Measurements from ENCODE around the gene TNRC6A.
"Not testable (repeated sequence)": the region's sequence is repeated elsewhere in the genome, so short reads cannot be mapped to it uniquely, and the experiment has no call there.

Gene TNRC6A

DNA sequence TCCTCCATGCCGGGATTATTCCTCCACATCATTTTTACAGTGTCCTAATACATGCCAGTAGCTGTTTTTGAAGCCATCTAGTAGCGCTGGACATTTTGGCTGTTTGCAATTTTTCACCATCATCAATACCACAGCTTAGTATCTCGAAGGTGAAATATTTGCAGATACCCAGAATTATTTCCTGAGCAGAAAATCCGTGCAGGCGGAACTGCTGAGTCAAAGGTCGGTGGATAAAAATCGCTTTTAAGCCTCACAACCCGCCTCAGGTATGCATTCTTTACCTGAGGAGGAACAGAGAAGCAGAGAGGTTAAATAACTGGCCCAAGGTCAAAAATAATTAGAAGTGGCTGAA lies 584 bp upstream of the TNRC6A start:
- FAIRE-seq, result no peak

DNA sequence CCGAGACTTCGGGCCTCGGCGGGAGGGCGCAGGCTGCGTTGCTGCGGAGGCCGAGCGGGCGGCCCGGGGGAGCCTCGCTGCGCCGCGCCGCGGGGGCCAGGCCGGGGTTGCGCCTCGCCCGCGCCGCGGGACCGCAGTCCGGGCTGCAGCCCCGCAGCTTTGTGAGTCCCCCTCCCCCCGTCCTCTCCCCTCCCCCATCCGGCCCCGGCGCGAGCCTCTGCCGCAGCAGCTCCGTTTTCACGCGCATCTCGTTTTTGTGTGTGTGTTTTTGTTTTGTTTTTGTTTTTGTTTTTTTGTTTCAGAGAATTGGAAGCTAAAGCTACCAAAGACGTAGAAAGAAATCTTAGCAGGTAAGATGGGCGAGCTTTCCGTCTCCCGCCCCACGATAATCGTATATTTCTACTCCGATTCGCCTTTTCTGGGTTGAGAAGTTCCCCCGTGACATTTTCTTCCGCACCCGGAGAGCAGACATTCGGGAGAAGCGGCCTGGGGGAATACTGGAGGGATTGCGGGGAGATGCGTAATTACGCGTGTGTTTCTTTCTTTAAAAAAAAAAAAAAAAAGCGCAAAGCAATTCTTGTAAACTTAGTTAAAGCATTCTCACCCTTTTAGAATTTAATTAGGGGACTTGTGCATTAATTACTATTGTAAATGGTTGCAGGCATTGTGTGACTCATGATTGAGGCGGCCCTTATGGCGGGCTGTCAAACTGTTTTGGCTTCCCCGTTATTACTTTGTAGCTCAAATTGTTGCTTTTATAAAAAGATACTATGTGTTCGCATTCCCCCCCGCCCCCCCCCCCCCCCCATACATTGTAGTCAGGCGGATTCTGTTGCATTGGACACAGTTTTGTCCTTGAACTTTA lies 732 bp downstream of the TNRC6A start:
- FAIRE-seq, result no peak

DNA sequence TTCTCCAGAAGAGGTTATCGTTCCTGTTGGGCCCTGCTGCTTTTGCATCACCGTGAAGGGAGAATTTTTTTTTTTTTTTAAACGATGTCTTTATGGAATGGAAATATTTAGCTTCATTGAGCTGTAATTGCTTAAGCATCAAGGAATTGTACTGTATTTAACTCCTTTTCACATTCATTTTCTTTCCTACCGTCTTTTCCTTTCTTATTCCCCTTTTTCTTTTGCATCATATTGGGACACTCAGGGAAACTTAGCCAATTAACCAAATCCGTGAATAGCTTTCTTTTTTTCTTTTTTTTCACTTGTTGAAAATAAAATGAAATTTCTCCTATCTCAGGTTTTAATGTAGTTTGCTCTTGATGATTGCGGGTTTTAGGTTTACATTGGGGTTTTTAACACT lies 1.5 kb downstream of the TNRC6A start:
- FAIRE-seq, result no peak

GRCh38 chr16:24731722-24732419 lies 2.4 kb downstream of the TNRC6A start:
- FAIRE-seq, result no peak

GRCh38 chr16:24734382-24734781 lies 4.9 kb downstream of the TNRC6A start:
- no peak for FAIRE-seq

DNA sequence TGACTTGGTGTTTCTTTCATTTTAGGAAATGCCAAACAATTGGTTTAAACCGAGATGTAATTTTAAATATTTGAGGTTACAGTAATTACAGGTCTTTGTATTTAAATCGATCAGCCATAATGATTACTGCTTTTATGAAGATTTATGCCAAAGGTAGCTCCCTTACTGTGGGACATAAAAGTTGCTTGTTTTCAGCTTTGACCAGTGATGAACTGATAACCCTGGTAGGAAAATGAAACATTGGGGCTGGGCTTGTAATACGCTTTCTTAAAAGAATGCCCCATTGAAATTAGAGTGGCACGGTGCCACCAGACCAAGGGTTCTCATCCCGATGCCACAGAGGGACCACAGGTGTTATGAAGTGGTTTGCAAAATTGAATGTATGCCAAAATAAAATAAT lies 7.3 kb downstream of the TNRC6A start:
- FAIRE-seq, result no peak

- no peak for FAIRE-seq
These were observed 8.0 kb downstream of the TNRC6A start for GRCh38 chr16:24737391-24737871.

DNA sequence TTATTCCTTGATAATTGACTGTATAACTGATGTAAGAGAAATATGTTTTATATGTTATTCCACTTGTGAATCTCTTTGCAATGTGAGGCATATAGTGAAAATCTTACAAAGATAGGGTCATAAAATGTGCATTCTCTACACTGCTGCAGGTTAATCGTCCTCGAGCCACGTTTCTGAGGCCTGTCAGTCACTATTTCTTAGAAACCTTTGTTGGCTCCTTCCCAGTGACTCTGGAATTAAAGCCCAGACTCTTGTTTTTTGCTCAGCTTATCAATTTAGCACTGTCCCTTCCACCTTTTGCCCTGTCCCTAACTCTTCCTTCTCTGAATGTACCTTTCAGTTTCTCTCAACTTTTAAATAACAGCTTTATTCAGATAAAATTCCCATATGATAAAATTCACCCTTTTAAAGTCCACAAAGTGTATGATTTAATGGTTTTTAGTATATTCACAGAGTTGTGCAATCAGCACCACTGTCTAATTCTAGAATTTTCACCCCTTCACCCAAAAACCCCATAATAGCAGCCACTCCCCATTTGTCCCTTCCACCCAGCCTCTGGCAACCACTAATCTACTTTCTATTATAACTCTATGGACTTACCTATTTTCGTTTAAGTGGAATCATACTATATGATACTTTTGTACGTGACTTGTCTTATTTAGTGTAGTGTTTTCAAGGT lies 8.6 kb downstream of the TNRC6A start:
- FAIRE-seq, result no peak

- no peak for FAIRE-seq
These were observed 9.4 kb downstream of the TNRC6A start for GRCh38 chr16:24738895-24739294.

DNA sequence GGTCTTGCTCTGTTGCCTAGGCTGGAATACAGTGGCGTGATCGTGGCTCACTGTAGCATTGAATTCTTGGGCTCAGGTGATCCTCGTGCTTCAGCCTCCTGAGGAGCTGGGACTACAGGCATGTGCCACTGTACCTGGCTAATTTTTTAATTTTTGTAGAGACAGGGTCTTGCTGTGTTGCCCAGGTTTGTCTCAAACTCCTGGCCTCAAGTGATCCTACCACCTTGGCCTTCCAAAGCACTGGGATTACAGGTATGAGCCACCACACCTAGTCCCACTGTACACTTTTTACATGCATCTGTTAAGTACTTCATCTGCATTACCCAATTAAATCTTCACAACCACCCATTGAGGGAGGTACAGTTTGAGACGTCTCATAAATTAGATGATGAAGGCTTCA lies 12.4 kb downstream of the TNRC6A start:
- no peak for FAIRE-seq

GRCh38 chr16:24742610-24743009 lies 13.2 kb downstream of the TNRC6A start:
- FAIRE-seq, result not testable (repeated sequence)

DNA sequence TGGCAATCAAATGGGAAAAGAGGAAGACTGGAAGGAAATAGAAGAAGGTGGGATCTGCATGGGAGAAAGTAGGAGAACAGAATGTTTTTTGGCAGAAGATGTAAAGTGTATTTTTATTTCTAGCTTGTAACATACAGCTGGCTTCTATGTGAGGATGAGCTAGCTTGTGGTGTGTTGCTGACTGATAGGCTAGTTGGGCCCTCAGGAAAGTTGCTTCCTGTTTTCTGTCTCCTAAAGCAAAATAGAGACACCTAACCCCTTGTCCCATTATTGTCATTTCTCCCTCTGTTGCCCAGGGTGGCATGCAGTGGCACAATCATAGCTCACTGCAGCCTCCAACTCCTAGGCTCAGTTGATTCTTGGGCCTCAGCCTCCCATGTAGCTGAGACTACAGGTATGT lies 15.9 kb downstream of the TNRC6A start:
- FAIRE-seq, result no peak

- FAIRE-seq, result no peak
These were observed 16.3 kb downstream of the TNRC6A start for GRCh38 chr16:24745791-24746190.

- no peak for FAIRE-seq
These were observed 18.0 kb downstream of the TNRC6A start for GRCh38 chr16:24747441-24747840.

DNA sequence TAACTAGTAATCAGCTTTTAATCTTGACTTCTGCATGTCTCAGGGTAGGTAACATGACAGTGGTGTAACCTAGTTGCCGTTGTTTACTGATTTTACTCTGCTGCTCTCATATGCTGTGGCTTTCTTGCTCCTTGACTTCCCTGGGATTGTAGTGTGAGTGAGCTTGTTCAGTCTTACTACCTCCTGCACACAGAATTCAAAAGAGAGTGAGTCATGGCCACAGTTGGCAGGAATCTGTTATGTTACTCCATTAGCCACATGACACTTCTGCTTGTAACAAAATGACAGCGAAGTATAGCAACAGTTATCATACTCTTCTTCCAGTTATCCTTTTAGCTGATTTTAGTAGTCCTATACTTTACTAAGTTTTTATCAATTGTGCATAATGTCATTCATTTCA lies 18.8 kb downstream of the TNRC6A start:
- no peak for FAIRE-seq

- FAIRE-seq, result no peak
These were observed 19.9 kb downstream of the TNRC6A start for GRCh38 chr16:24749310-24749709.

- FAIRE-seq, result not testable (repeated sequence)
These were observed 20.4 kb downstream of the TNRC6A start for GRCh38 chr16:24749872-24750271.

DNA sequence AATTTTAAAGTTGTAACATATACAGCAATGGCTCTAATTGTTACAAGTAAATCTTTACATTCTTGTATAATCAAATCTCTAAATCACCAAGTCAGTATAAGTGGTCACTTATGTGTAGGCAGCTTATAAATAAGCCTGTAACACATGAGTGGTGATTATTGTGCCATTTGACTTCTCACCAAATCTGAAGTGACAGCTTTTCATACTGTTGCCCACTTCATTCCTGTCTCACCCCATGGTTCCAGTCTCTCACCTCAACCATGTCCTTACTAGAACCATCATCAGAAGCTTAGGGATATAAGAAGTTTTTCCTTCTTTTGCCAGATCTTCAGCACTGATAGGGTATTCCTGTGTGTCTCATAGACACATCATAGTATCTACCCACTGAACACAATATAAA lies 23.5 kb downstream of the TNRC6A start:
- no peak for FAIRE-seq

GRCh38 chr16:24753437-24753836 lies 24.0 kb downstream of the TNRC6A start:
- FAIRE-seq, result no peak

DNA sequence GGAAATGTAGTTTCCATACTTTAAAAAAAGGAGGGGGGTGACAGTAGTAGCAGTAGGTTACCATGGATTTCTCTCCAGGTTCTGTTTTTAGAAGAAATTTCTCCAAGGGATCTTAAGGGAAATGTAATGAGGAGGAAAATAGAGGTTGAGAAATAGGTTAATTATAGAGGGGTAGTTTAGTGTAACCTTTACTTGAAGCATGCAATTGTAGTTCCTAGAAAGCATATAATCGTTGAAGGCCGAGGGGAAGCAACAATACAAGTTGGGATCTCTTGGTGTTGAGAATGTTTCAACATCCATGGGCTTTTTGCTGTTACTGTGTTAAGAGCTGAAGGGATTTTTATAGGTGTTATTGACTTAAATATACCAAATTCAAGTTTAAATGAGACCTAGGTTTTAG lies 25.1 kb downstream of the TNRC6A start:
- FAIRE-seq, result no peak

DNA sequence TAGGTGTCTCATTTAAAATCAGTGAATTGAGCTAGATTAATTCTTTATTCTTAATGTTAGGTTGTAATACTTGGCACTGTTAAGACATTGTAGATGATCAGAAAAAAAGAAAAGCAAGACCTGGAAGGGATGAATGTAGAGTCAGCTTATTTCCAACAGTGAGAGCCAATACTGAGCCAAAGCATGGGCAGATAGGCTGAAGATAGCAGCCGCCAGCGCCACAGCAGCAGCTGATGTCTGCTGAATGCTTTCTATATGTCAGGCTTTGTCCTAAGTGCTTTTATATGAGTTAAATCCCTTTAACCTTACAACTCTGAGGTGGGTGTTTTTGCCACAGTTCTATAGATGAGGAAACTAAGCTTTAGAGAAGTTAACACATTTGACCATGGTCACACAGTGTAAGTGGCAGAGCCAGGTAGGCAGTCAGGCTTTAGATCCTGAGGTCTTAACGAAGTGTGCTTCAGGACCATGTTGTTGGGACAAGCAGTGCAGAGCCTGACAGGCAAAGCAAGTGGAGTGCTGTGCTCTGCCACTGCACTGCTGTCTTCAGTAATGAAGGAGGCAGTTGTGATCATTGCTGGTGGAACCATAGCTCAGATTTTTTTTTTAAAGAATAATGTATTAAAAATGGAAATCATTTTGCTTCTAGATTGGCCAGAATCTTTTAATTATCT lies 25.9 kb downstream of the TNRC6A start:
- FAIRE-seq, result no peak

GRCh38 chr16:24758373-24758772 lies 28.9 kb downstream of the TNRC6A start:
- FAIRE-seq, result no peak

DNA sequence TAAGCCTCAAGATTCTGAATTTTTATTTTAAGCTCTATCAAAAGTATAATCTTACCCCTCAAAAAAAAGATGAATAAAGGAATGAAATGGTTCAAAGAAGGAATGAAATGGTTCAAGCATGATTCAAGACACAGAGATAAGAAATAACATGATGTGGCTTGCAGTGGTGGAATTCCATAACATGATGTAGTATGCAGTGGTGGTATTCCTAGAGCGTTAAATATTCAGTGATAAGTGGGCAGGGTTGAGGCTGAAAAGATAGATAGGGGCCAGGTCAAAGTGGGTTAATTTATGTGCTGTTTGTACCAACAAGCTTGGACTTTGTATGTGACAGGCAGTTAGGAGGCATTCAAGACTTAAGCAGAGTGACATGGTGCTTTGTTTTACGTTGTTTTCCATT lies 29.6 kb downstream of the TNRC6A start:
- no peak for FAIRE-seq

Data from colon (tissue), 2 donors.